HepG2 (cell line): Measurements from ENCODE around the gene CALU. TPM values are rescaled to one million over a fixed set of nuclear protein-coding genes. Genes with fewer than 3 reads are reported as not detected.

Experiments
- ATAC-seq: fragments of 200-7000 bp; cut with Tn5 transposase; 3 replicates; pipeline ENCODE4 v1.9.1; 2020; ENCODE audit warnings: mild to moderate bottlenecking, moderate library complexity
- BruUV-seq: library from RNA; stranded (reverse); fragments of 400-500 nt; replicated peaks from 2 replicates; lab custom pipeline; 2021; lab: Mats Ljungman, UMichigan
- CTCF ChIA-PET: fragments of 300-600 bp; formaldehyde crosslinking; extraction: SDS; loops from one replicate; lab custom pipeline; 2021; ENCODE audit warnings: low total read pairs, inconsistent platforms, low intra/inter-chr PET ratio; lab: Yijun Ruan, JAX
- POLR2A ChIA-PET: fragments of 350-600 bp; sonication (Branson Sonifier 250); formaldehyde crosslinking; loops from one replicate; lab custom pipeline; 2020; ENCODE audit warnings: antibody characterized with exemption, inconsistent platforms; lab: Yijun Ruan, JAX
- DNase-seq: peaks from one replicate; pipeline ENCODE4 v3.0.0-alpha.2; 2015; ENCODE audit warnings: low spot score
- FAIRE-seq: peaks from 3 replicates; lab custom pipeline; 2011; peaks lifted over from hg19 to GRCh38; lab: Jason Lieb, UNC
- H2AFZ ChIP-seq: one replicate; pipeline ENCODE4 v1.6.1; 2011; ENCODE audit warnings: low read length, inconsistent platforms
- H3K27ac ChIP-seq: fragments of 300-600 bp; 3 replicates; pipeline ENCODE4 v1.8.0; 2011; ENCODE audit warnings: mixed run types, mild to moderate bottlenecking, mixed read lengths, low read length, inconsistent platforms; ENCODE audit not compliant: insufficient read depth; ENCODE audit errors: extremely low read length
- H3K27me3 ChIP-seq, 2 experiments: fragments of 200-600 bp in 1 of 2; 2 replicates in 1 of 2; 3 replicates in 1 of 2; pipeline versions ENCODE4 v1.6.0 to v1.8.0; 2011; ENCODE audit warnings: low read length in 2 of 2, mild to moderate bottlenecking in 2 of 2, moderate library complexity in 2 of 2, inconsistent platforms in 1 of 2; ENCODE audit not compliant: insufficient read depth in 2 of 2, control insufficient read depth in 1 of 2
- H3K36me3 ChIP-seq, 2 experiments: fragments of 200-600 bp in 1 of 2; replicated peaks in 1 of 2; 2 replicates in 1 of 2; 3 replicates in 1 of 2; pipeline versions ENCODE4 v1.5.1 to v1.8.0; 2011; ENCODE audit warnings: low read length in 2 of 2, inconsistent platforms in 1 of 2; ENCODE audit not compliant: insufficient read depth in 2 of 2, control insufficient read depth in 1 of 2
- H3K4me1 ChIP-seq: 2 replicates; pipeline ENCODE4 v1.5.1; 2012; ENCODE audit warnings: low read length, inconsistent platforms; ENCODE audit not compliant: insufficient read depth
- H3K4me2 ChIP-seq: 2 replicates; pipeline ENCODE4 v1.6.0; 2011; ENCODE audit warnings: low read depth, low read length, inconsistent platforms
- H3K4me3 ChIP-seq, 3 experiments: fragments of 200-600 bp in 1 of 3; sonication (generic), shearing (Covaris generic) in 1 of 3; replicated peaks in 1 of 3; 2 replicates each; pipeline ENCODE4 v1.5.1; 2011 to 2016; ENCODE audit warnings: low read length in 3 of 3, inconsistent platforms in 2 of 3, low read depth in 2 of 3, mild to moderate bottlenecking in 2 of 3, control low read depth in 1 of 3, mixed read lengths in 1 of 3; ENCODE audit not compliant: insufficient read depth in 1 of 3
- H3K79me2 ChIP-seq: one replicate; pipeline ENCODE4 v1.6.1; 2011; ENCODE audit warnings: low read length, inconsistent platforms; ENCODE audit not compliant: insufficient read depth
- H3K9ac ChIP-seq: 2 replicates; pipeline ENCODE4 v1.6.0; 2011; ENCODE audit warnings: mild to moderate bottlenecking, low read depth, low read length, inconsistent platforms; ENCODE audit not compliant: insufficient read depth
- H3K9me3 ChIP-seq: 2 replicates; pipeline ENCODE4 v1.5.1; 2012; ENCODE audit warnings: mild to moderate bottlenecking, low read length
- H4K20me1 ChIP-seq: 2 replicates; pipeline ENCODE4 v1.6.0; 2011; ENCODE audit warnings: inconsistent platforms, mild to moderate bottlenecking, low read length, moderate library complexity; ENCODE audit not compliant: insufficient read depth
- GATAD1 ChIP-seq: IDR thresholded peaks from 2 replicates; pipeline ENCODE4 v1.6.1; 2016; ENCODE audit warnings: missing genetic modification reagents, missing compliant biosample characterization
- KDM6A ChIP-seq: IDR thresholded peaks from 2 replicates; pipeline ENCODE4 v1.6.1; 2016; ENCODE audit warnings: low read depth
- PBX2 ChIP-seq: IDR thresholded peaks from 2 replicates; pipeline ENCODE4 v1.6.1; 2016; ENCODE audit warnings: control low read depth
- ZNF552 ChIP-seq: sonication (generic); formaldehyde crosslinking; IDR thresholded peaks from 2 replicates; pipeline ENCODE4 v1.9.0; 2022; ENCODE audit warnings: missing genetic modification reagents, mild to moderate bottlenecking, borderline replicate concordance
- ZNF605 ChIP-seq: sonication (generic); formaldehyde crosslinking; IDR thresholded peaks from 2 replicates; pipeline ENCODE4 v1.8.0; 2022; ENCODE audit warnings: mild to moderate bottlenecking, missing genetic modification reagents
- ZNF784 ChIP-seq: sonication (generic); formaldehyde crosslinking; IDR thresholded peaks from 2 replicates; pipeline ENCODE4 v1.5.1; 2020; ENCODE audit warnings: missing genetic modification reagents, mild to moderate bottlenecking, borderline replicate concordance
- WGBS: methylation state at CpG from one replicate; pipeline ENCODE4 v1.1.6; 2017; ENCODE audit warnings: low lambda C conversion rate; 5-methylcytosine and 5-hydroxymethylcytosine counted together
- in situ Hi-C: cut with HindIII; loops from 2 replicates; pipeline ENCODE4 v1.10.0; 2017; ENCODE audit warnings: low pct_unique_long_range_greater_than_20kb; ENCODE audit not compliant: extremely low pct_ligation_motif_present
- intact Hi-C: fragments of 100-400 bp; cut with micrococcal nuclease; formaldehyde crosslinking; loops from one replicate; pipeline ENCODE4 v1.10.0; 2022; ENCODE audit not compliant: unreplicated experiment
- polyA plus RNA-seq, 8 experiments: library from polyadenylated mRNA; depleted of rRNA in 3 of 8; stranded (reverse) in 7 of 8; unstranded in 1 of 8; fragments of >200 nt; fragmentation: Illumina TruSeq in 4 of 8; extraction: Trizol in 4 of 8; gene quantifications; 2 replicates each; pipeline versions ENCODE4 v1.2.1 to v1.2.3, GENCODE V29; 2011 to 2016; ENCODE audit warnings: low read depth in 4 of 8, missing spikeins in 1 of 8, mixed read lengths in 1 of 8; ENCODE audit not compliant: insufficient read depth in 1 of 8
- total RNA-seq, 5 experiments: library from RNA; depleted of rRNA; stranded (reverse); fragments of >200 nt; fragmentation: Illumina TruSeq; extraction: Trizol; gene quantifications; 2 replicates each; pipeline ENCODE4 v1.2.3, GENCODE V29; 2016; ENCODE audit warnings: low read depth in 1 of 5
- TF ChIP-seq, protein P1 (sequence below): sonication (generic); formaldehyde crosslinking; IDR thresholded peaks from 2 replicates; pipeline ENCODE4 v1.5.0; 2020; ENCODE audit warnings: missing genetic modification reagents, mild to moderate bottlenecking, borderline replicate concordance

CALU gene
- total and polyA plus RNA-seq, 2 of the 13 experiments (the other 11 are each of a cell fraction or from before 2014, with no cell fraction given), result 198 to 252 TPM

DNA sequence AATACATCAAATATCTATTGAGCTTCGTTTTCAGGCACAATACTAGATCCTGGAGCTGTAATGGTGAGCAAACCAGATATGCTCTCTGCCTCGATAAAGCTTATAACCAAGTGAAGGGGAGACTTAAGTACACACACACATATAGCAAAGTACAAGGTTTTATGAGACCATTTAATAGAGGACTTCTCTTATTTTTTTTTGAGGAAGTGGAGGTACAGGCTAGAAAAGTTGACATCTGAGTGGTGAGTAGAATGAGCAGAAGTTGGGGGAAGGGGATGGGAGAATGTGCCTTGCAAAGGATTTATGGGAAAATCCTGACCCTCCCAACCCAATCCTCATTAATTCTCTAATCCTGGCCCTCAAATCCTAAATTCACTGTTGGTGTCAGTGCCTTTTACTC, 60.3 kb downstream of the CALU start:
- Histone ChIP-seq H3K36me3 (no peaks in the 10 kb centered on the region), H3K79me2 (no peaks in the 10 kb centered on the region), H2AFZ (no peak overlapping the region), H3K4me3 (no peak overlapping the region), H3K27ac (no peak overlapping the region), H3K4me2 (no peak overlapping the region)
- in situ Hi-C loops, result no loop called here
- DNase-seq, result no peak
- TF ChIP-seq ZNF605 (no peak), ZNF552 (CRISPR knock-in tag) (no peak), GATAD1 (CRISPR knock-in tag) (no peak), ZNF784 (no peak), KDM6A (no peak), PBX2 (CRISPR knock-in tag) (no peak)
- TF ChIP-seq, protein P1, sequence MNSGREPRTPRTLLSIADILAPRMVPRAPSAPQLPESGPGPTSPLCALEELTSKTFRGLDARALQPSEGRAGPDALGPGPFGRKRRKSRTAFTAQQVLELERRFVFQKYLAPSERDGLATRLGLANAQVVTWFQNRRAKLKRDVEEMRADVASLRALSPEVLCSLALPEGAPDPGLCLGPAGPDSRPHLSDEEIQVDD (CRISPR knock-in tag), result no peak
- TF ChIP-seq, all 625 proteins: peak for 0
- H3K4me1 ChIP-seq, result no peaks in the 10 kb centered on the region
- no TSS peak for BruUV-seq
- intact Hi-C loops, result no loop called here
- no peak overlapping the region for H3K9ac ChIP-seq
- H4K20me1 ChIP-seq, result no peaks in the 10 kb centered on the region
- 19% methylated on average over 2 of the region's 2 CpGs for WGBS
- POLR2A ChIA-PET, result no interaction called here
- no peak for FAIRE-seq
- peaks cover 2 to 12% of the 10 kb centered on the region in 2 experiments; a peak in 2 of 5 replicates for H3K27me3 ChIP-seq
- no peaks in the 10 kb centered on the region for H3K9me3 ChIP-seq
- ATAC-seq, result no peak
- CTCF ChIA-PET, result no interaction called here
